PFSK-1 (cell line): Measurements from ENCODE around the gene MIEF1.

Experiments
- FOXP2 ChIP-seq: optimal IDR thresholded peaks from 2 replicates; pipeline ENCODE3; 2011; ENCODE audit warnings: borderline replicate concordance, control low read depth, inconsistent platforms; ENCODE audit not compliant: insufficient read depth; ENCODE audit errors: extremely low read length, extremely low read depth
- POLR2AphosphoS5 ChIP-seq: IDR thresholded peaks from 2 replicates; pipeline ENCODE4 v1.6.1; 2012; ENCODE audit warnings: low read depth, mild to moderate bottlenecking, control low read depth, low read length, moderate library complexity
- SIN3A ChIP-seq: IDR thresholded peaks from 2 replicates; pipeline ENCODE4 v1.6.1; 2012; ENCODE audit warnings: mild to moderate bottlenecking, low read length, moderate library complexity, borderline replicate concordance; ENCODE audit not compliant: insufficient read depth
- TAF1 ChIP-seq: IDR thresholded peaks from 2 replicates; pipeline ENCODE4 v1.6.1; 2012; ENCODE audit warnings: low read length, control low read depth, borderline replicate concordance; ENCODE audit not compliant: insufficient read depth
- TF ChIP-seq, protein P1 (sequence below), 2 experiments: IDR thresholded peaks; 2 replicates each; pipeline versions ENCODE4 v1.6.1 to v1.8.0; 2011 to 2012; ENCODE audit warnings: low read depth in 2 of 2, low read length in 2 of 2, control low read depth in 1 of 2, inconsistent platforms in 1 of 2, mild to moderate bottlenecking in 1 of 2, moderate library complexity in 1 of 2; ENCODE audit not compliant: insufficient read depth in 1 of 2

The MIEF1 gene

GRCh38 chr22:39457198-39457555 lies 44.9 kb upstream of the MIEF1 start:
- no peak for TF ChIP-seq POLR2AphosphoS5
- no peak for TF ChIP-seq SIN3A
- TF ChIP-seq, protein P1, sequence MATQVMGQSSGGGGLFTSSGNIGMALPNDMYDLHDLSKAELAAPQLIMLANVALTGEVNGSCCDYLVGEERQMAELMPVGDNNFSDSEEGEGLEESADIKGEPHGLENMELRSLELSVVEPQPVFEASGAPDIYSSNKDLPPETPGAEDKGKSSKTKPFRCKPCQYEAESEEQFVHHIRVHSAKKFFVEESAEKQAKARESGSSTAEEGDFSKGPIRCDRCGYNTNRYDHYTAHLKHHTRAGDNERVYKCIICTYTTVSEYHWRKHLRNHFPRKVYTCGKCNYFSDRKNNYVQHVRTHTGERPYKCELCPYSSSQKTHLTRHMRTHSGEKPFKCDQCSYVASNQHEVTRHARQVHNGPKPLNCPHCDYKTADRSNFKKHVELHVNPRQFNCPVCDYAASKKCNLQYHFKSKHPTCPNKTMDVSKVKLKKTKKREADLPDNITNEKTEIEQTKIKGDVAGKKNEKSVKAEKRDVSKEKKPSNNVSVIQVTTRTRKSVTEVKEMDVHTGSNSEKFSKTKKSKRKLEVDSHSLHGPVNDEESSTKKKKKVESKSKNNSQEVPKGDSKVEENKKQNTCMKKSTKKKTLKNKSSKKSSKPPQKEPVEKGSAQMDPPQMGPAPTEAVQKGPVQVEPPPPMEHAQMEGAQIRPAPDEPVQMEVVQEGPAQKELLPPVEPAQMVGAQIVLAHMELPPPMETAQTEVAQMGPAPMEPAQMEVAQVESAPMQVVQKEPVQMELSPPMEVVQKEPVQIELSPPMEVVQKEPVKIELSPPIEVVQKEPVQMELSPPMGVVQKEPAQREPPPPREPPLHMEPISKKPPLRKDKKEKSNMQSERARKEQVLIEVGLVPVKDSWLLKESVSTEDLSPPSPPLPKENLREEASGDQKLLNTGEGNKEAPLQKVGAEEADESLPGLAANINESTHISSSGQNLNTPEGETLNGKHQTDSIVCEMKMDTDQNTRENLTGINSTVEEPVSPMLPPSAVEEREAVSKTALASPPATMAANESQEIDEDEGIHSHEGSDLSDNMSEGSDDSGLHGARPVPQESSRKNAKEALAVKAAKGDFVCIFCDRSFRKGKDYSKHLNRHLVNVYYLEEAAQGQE (IDR thresholded peaks at IDR 0.05; ENCODE audit: insufficient read depth in 1 of 2, low read depth in 2 of 2, low read length in 2 of 2), result no peak
- no peak for TF ChIP-seq FOXP2
- TF ChIP-seq TAF1, result no peak

- TF ChIP-seq FOXP2 (no peak), SIN3A (no peak)
These were observed 44.3 kb upstream of the MIEF1 start for GRCh38 chr22:39457556-39458443.

- TF ChIP-seq FOXP2 (no peak), TAF1 (no peak), SIN3A (no peak), POLR2AphosphoS5 (no peak)
- TF ChIP-seq, protein P1 (IDR thresholded peaks at IDR 0.05; ENCODE audit: insufficient read depth in 1 of 2, low read depth in 2 of 2, low read length in 2 of 2), result no peak
These were observed 43.5 kb upstream of the MIEF1 start for GRCh38 chr22:39458444-39459083.

GRCh38 chr22:39459681-39460080 lies 42.4 kb upstream of the MIEF1 start:
- TF ChIP-seq, protein P1 (IDR thresholded peaks at IDR 0.05; ENCODE audit: insufficient read depth in 1 of 2, low read depth in 2 of 2, low read length in 2 of 2), result no peak
- no peak for TF ChIP-seq POLR2AphosphoS5
- TF ChIP-seq SIN3A, result no peak
- no peak for TF ChIP-seq TAF1
- no peak for TF ChIP-seq FOXP2

- no peak for TF ChIP-seq SIN3A
- no peak for TF ChIP-seq FOXP2
- no peak for TF ChIP-seq TAF1
- TF ChIP-seq POLR2AphosphoS5, result no peak
- TF ChIP-seq, protein P1 (IDR thresholded peaks at IDR 0.05; ENCODE audit: insufficient read depth in 1 of 2, low read depth in 2 of 2, low read length in 2 of 2), result no peak
These were observed 39.5 kb upstream of the MIEF1 start for GRCh38 chr22:39462443-39463221.
